GM18502 (cell line): ENCODE results near the gene CRACR2A.

ENCODE experiments used
- ATAC-seq: cut with Tn5 transposase; IDR thresholded peaks from one replicate; pipeline ENCODE4 v1.9.1; 2021; ENCODE audit warnings: mild to moderate bottlenecking; ENCODE audit not compliant: unreplicated experiment, poor library complexity

Gene CRACR2A

GRCh38 chr12:3753544-3754284 lies 805 bp upstream of the CRACR2A start:
- ATAC-seq: no peak

- ATAC-seq: peak; percentile 69
These were observed 706 bp downstream of the CRACR2A start for GRCh38 chr12:3752096-3752709.

- ATAC-seq: no peak
These were observed 1.5 kb downstream of the CRACR2A start for GRCh38 chr12:3751151-3752095.

- no peak for ATAC-seq
These were observed 2.3 kb downstream of the CRACR2A start for GRCh38 chr12:3750616-3751015.

- no peak for ATAC-seq
These were observed 4.3 kb downstream of the CRACR2A start for GRCh38 chr12:3748620-3749019.

- ATAC-seq: no peak
These were observed 4.8 kb downstream of the CRACR2A start for GRCh38 chr12:3747976-3748619.

- ATAC-seq: no peak
These were observed 5.4 kb downstream of the CRACR2A start for GRCh38 chr12:3747543-3747942.

- ATAC-seq: no peak
These were observed 6.2 kb downstream of the CRACR2A start for GRCh38 chr12:3746758-3747157.

- no peak for ATAC-seq
These were observed 7.8 kb downstream of the CRACR2A start for GRCh38 chr12:3745152-3745551.

GRCh38 chr12:3744229-3744901 lies 8.5 kb downstream of the CRACR2A start:
- ATAC-seq: no peak

- no peak for ATAC-seq
These were observed 9.1 kb downstream of the CRACR2A start for GRCh38 chr12:3743803-3744202.

- ATAC-seq: no peak
These were observed 10.8 kb downstream of the CRACR2A start for GRCh38 chr12:3741882-3742672.

- no peak for ATAC-seq
These were observed 12.3 kb downstream of the CRACR2A start for GRCh38 chr12:3740480-3741231.

GRCh38 chr12:3735432-3735831 lies 17.5 kb downstream of the CRACR2A start:
- no peak for ATAC-seq

GRCh38 chr12:3732901-3733300 lies 20.0 kb downstream of the CRACR2A start:
- ATAC-seq: no peak

- ATAC-seq: no peak
These were observed 22.8 kb downstream of the CRACR2A start for GRCh38 chr12:3730111-3730510.

- ATAC-seq: peak; percentile 8
These were observed 24.2 kb downstream of the CRACR2A start for GRCh38 chr12:3728686-3729085.

GRCh38 chr12:3727877-3728632 lies 24.9 kb downstream of the CRACR2A start:
- ATAC-seq: peak; percentile 87
